Loucy (cell line): ENCODE measurements around the gene DGCR8.

Experiments
- CTCF ChIP-seq: fragments of 200-600 bp; sonication (generic); conservative IDR thresholded peaks from 2 replicates; pipeline ENCODE4 v1.5.1; 2014; ENCODE audit warnings: mild to moderate bottlenecking, antibody characterized with exemption, low read length
- EZH2phosphoT487 ChIP-seq: fragments of 200-600 bp; IDR thresholded peaks from 2 replicates; pipeline ENCODE4 v1.6.1; 2018; ENCODE audit warnings: antibody characterized with exemption, mild to moderate bottlenecking, moderate library complexity, borderline replicate concordance

GRCh38 chr22:20109411-20110358 is 29.6 kb downstream of the DGCR8 start:
- TF ChIP-seq CTCF (no peak), EZH2phosphoT487 (no peak)
